Heart left ventricle (tissue), 16 donors: ENCODE measurements around the gene PIP4K2C. TPM values are rescaled to one million over a fixed set of nuclear protein-coding genes. Genes with fewer than 3 reads are reported as not detected.
"Not testable (repeated sequence)": the region's sequence is repeated elsewhere in the genome, so short reads cannot be mapped to it uniquely, and the experiment has no call there.

Experiments
- ATAC-seq, 4 donors: fragments of 200-7000 bp; cut with Tn5 transposase; one replicate each; pipeline ENCODE4 v1.9.1; 2020 to 2022; ENCODE audit warnings: moderate library complexity in 4 of 4, mild to moderate bottlenecking in 3 of 4, moderate number of reproducible peaks in 1 of 4
- DNase-seq, 5 donors: peaks; one replicate each; pipeline ENCODE4 v3.0.0-alpha.2; 2020
- H3K27ac ChIP-seq, 12 donors: fragments of 200-600 bp; sonication (generic) in 4 of 12; one replicate each; pipeline versions ENCODE4 v1.5.0 to v1.8.0; 2016 to 2022; ENCODE audit warnings: mild to moderate bottlenecking in 2 of 12
- H3K27me3 ChIP-seq, 9 donors: fragments of 200-600 bp; sonication (generic) in 2 of 9; one replicate each; pipeline versions ENCODE4 v1.5.1 to v1.8.0; 2016 to 2022; ENCODE audit warnings: mild to moderate bottlenecking in 3 of 9
- H3K36me3 ChIP-seq, 9 donors: fragments of 200-600 bp; sonication (generic) in 2 of 9; one replicate each; pipeline versions ENCODE4 v1.5.0 to v1.8.0; 2018 to 2022; ENCODE audit warnings: mild to moderate bottlenecking in 2 of 9
- H3K4me1 ChIP-seq, 12 donors: fragments of 200-600 bp; sonication (generic) in 4 of 12; one replicate each; pipeline versions ENCODE4 v1.5.0 to v1.8.0; 2016 to 2022; ENCODE audit warnings: mild to moderate bottlenecking in 3 of 12
- H3K4me3 ChIP-seq, 12 donors: fragments of 200-600 bp; sonication (generic) in 4 of 12; one replicate each; pipeline versions ENCODE4 v1.5.0 to v1.8.0; 2017 to 2022; ENCODE audit warnings: mild to moderate bottlenecking in 9 of 12, moderate library complexity in 4 of 12
- H3K9me3 ChIP-seq, 12 donors: fragments of 200-600 bp; sonication (generic) in 4 of 12; one replicate each; pipeline versions ENCODE4 v1.5.0 to v1.8.0; 2016 to 2022; ENCODE audit warnings: mild to moderate bottlenecking in 1 of 12
- POLR2A ChIP-seq, 2 donors: fragments of 450-650 bp; IDR thresholded peaks; one replicate each; pipeline ENCODE4 v1.6.1; 2017; ENCODE audit warnings: antibody characterized with exemption in 2 of 2, mild to moderate bottlenecking in 2 of 2, moderate library complexity in 2 of 2
- WGBS, 4 donors: extraction: QIAGEN DNeasy Blood & Tissue Kit in 2 of 4; methylation state at CpG; one replicate each; pipeline versions ENCODE4 v1.1.5 to v1.1.7; 2013 to 2018; 5-methylcytosine and 5-hydroxymethylcytosine counted together
- intact Hi-C, 10 donors: fragments of 100-400 bp; cut with DNase I; formaldehyde crosslinking; loops; one replicate each; pipeline versions ENCODE4 v1.11.1 to v1.14.2; 2022
- polyA plus RNA-seq, 2 donors: library from polyadenylated mRNA; stranded (reverse); fragments of 200-250 nt; gene quantifications; one replicate each; pipeline ENCODE4 v1.2.3, GENCODE V29; 2013
- total RNA-seq, 9 donors: library from RNA; depleted of rRNA in 2 of 9; stranded (reverse); fragments of >200 nt in 2 of 9; fragmentation: NEBNext Ultra II Directional in 3 of 9; extraction: Animal tissue kit (Norgen Biotek cat#: 25700) in 3 of 9; gene quantifications; one replicate each; pipeline versions ENCODE4 v1.1.0 to v1.2.4, GENCODE V29; 2016 to 2023
- TF ChIP-seq, protein P1 (sequence below), 12 donors: fragments of 200-600 bp; sonication (generic) in 4 of 12; IDR thresholded peaks; one replicate each; pipeline versions ENCODE4 v1.5.0 to v1.8.0; 2018 to 2022; ENCODE audit warnings: antibody characterized with exemption in 12 of 12, mild to moderate bottlenecking in 5 of 12
- donor health status: ischemic (EF 13 %, LVEDD 7.1; RV severe dilation, severe dysfunction).
- donor health status: healthy with polysubstance abuse.
- donor health status: DM: no; HTN: yes; CAD: no.
- donor health status: DM: no; HTN: no; CAD: no.
- donor health status: ischemic (EF 25% LVEDD 6.9; RV normal size, moderate dysfunction).
- donor health status: ischemic (EF 25% LVEDD 5.7; RV mildly dilated, moderate dysfunction).
- donor health status: healthy.
- donor health status: DM: yes; HTN: yes; CAD: no.
- donor health status: ischemic (EF 35%, LVEDD 5.7; RV mildly dilated, moderate dysfunction).
- donor health status: nonischemic (EF 11% LVEDD 7.7; RV severe dilation, severe dysfunction).
- donor health status: DM: yes; HTN: yes; CAD: no.
- donor health status: PGD.
- donor health status: ischemic (EF 29% LVEDD 5.4; RV normal size, mild dysfunction).
- donor health status: nonischemic (EF 23%, LVEDD 6.1; RV moderate dilation, normal function).

The PIP4K2C gene
- total and polyA plus RNA-seq, 11 donors, result 4.6 to 31.0 (median 17.0) TPM

- WGBS, 4 donors, result 3 to 13% (median 4%) methylated on average over 13 to 58 of the region's 58 CpGs
- intact Hi-C loops, result loop anchor here in 3 of 10 donors (2.0 to 10.0 kb wide), 2 partner anchors 50 to 102 kb away; partner anchors contain the start of gene AGAP2 (in 1 of the 3)
- ATAC-seq (peak in 3 of 4 donors; percentile 84 to 94 (median 84)), DNase-seq (peak in 4 of 5 donors; percentile 46 to 79 (median 66))
- peaks cover 0 to 23% (median 11%) of the 10 kb centered on the region in 12 donors for H3K4me1 ChIP-seq
- no peaks in the 10 kb centered on the region for H3K9me3 ChIP-seq
- H3K4me3 ChIP-seq, result peak within 1 kb of the TSS; percentile 46 to 71 (median 64)
- H3K27me3 ChIP-seq, result peaks cover 0 to 73% (median 25%) of the 10 kb centered on the region in 9 donors
- TF ChIP-seq, protein P1, sequence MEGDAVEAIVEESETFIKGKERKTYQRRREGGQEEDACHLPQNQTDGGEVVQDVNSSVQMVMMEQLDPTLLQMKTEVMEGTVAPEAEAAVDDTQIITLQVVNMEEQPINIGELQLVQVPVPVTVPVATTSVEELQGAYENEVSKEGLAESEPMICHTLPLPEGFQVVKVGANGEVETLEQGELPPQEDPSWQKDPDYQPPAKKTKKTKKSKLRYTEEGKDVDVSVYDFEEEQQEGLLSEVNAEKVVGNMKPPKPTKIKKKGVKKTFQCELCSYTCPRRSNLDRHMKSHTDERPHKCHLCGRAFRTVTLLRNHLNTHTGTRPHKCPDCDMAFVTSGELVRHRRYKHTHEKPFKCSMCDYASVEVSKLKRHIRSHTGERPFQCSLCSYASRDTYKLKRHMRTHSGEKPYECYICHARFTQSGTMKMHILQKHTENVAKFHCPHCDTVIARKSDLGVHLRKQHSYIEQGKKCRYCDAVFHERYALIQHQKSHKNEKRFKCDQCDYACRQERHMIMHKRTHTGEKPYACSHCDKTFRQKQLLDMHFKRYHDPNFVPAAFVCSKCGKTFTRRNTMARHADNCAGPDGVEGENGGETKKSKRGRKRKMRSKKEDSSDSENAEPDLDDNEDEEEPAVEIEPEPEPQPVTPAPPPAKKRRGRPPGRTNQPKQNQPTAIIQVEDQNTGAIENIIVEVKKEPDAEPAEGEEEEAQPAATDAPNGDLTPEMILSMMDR (IDR thresholded peaks at IDR 0.05), result peak; percentile 77 to 94 (median 88)
- TF ChIP-seq POLR2A (IDR thresholded peaks at IDR 0.05), result no peak
- H3K27ac ChIP-seq, result peak within 1 kb of the TSS in 4 of 12 donors; percentile 17 to 57 (median 44)
- H3K36me3 ChIP-seq, result no peaks in the 10 kb centered on the region
Observed at GRCh38 chr12:57632958-57633840, 42.2 kb downstream of the PIP4K2C start, which contains the start of gene B4GALNT1. Gene B4GALNT1 (minus strand): TSS chr12:57633201. CDS start chr12:57632132, 1,069 bp downstream.

DNA sequence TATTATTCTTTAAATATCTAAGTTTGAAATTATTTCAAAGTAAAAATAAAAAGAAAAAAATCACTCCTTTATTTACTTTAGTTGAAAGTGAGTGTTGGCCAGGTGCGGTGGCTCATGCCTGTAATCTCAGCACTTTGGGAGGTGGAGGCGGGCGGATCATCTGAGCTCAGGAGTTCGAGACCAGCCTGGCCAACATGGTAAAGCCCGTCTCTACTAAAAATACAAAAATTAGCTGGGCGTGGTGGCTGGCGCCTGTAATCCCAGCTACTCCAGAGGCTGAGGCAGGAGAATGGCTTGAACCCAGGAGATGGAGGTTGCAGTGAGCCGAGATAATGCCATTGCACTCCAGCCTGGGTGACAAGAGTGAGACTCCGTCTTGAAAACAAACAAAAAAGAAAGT lies 45.7 kb downstream of the PIP4K2C start:
- peaks cover 0 to 19% (median 9%) of the 10 kb centered on the region in 12 donors for H3K4me1 ChIP-seq
- peaks cover 0 to 51% (median 26%) of the 10 kb centered on the region in 9 donors for H3K27me3 ChIP-seq
- intact Hi-C loops, result loop anchor here in 1 of 10 donors (10.0 kb wide), 1 partner anchor 98 kb away; the partner anchor contains the start of gene AGAP2
- not testable (repeated sequence) for ATAC-seq, H3K9me3 ChIP-seq, H3K36me3 ChIP-seq, H3K27ac ChIP-seq, H3K4me3 ChIP-seq, DNase-seq
- 87 to 89% (median 88%) methylated on average over 9 of the region's 9 CpGs for WGBS, 4 donors

DNA sequence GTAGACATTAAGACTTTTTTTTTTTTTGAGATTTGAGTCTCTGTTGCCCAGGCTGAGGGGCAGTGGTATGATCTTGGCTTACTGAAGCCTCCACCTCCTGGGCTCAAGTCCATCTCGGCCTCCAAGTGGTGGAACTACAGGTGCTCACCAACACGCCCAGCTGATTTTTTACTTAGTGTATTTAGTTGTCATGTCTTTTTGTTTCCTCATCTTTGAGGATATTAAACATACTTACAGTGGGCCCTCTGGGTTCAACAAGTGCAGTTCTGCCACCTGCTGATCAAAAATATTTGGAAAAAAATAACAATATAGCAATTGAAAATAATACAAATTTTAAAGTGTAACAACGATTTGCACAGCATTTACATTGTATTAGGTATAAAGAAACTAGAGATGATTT lies 46.4 kb downstream of the PIP4K2C start:
- H3K36me3 ChIP-seq, result no peaks in the 10 kb centered on the region
- ATAC-seq (no peak), DNase-seq (no peak)
- no peak for TF ChIP-seq POLR2A (IDR thresholded peaks at IDR 0.05)
- TF ChIP-seq, protein P1 (IDR thresholded peaks at IDR 0.05), result peak in 1 of 12 donors; percentile 19
- intact Hi-C loops, result loop anchor here in 1 of 10 donors (10.0 kb wide), 1 partner anchor 97 kb away; the partner anchor contains the start of gene AGAP2
- peaks cover 0 to 13% (median 6%) of the 10 kb centered on the region in 12 donors for H3K4me1 ChIP-seq
- H3K27ac ChIP-seq, result no peak overlapping the region
- no peak overlapping the region for H3K4me3 ChIP-seq
- no peaks in the 10 kb centered on the region for H3K9me3 ChIP-seq
- 69 to 74% (median 71%) methylated on average over 3 of the region's 3 CpGs for WGBS, 4 donors
- H3K27me3 ChIP-seq, result peaks cover 0 to 51% (median 25%) of the 10 kb centered on the region in 9 donors

DNA sequence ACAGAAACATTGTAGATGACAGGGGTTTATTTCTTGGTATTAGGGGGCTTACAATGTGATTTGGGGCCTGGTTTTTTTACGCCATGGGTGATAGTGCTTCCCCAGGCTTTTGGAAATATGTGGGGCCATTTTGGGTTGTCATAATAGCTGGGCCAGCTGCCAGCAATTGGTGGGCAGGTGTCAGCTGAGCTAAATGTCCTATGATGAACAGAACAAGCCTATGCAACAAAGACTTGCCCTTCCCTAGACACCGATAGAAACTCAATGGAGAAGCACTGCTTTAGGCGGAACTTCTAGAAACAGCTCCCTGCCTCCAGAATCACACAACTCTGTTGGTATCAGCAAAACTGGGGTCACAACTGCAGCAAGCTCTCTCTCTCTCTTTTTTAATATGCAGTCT lies 47.1 kb downstream of the PIP4K2C start:
- H3K27me3 ChIP-seq, result peaks cover 0 to 50% (median 25%) of the 10 kb centered on the region in 9 donors
- no peak overlapping the region for H3K27ac ChIP-seq
- H3K4me1 ChIP-seq, result peaks cover 0 to 6% (median 3%) of the 10 kb centered on the region in 12 donors
- H3K36me3 ChIP-seq, result no peaks in the 10 kb centered on the region
- intact Hi-C loops, result loop anchor here in 1 of 10 donors (10.0 kb wide), 1 partner anchor 97 kb away; the partner anchor contains the start of gene AGAP2
- 87 to 91% (median 88%) methylated on average over 3 of the region's 3 CpGs for WGBS, 4 donors
- ATAC-seq, result no peak
- TF ChIP-seq POLR2A (IDR thresholded peaks at IDR 0.05), result no peak
- TF ChIP-seq, protein P1 (IDR thresholded peaks at IDR 0.05), result no peak
- H3K4me3 ChIP-seq, result no peak overlapping the region
- no peak for DNase-seq
- no peaks in the 10 kb centered on the region for H3K9me3 ChIP-seq
